CD4-positive, alpha-beta T cell treated with Interleukin-17A for 4 hours (primary cell): Measurements from ENCODE around the gene LYVE1.
A peak's percentile ranks its signal among the peaks of the same experiment; 100 is the strongest.

Experiments used
- DNase-seq: peaks from one replicate; pipeline ENCODE4 v3.0.0-alpha.2; 2020; ENCODE audit warnings: mixed read lengths

Gene LYVE1

DNA sequence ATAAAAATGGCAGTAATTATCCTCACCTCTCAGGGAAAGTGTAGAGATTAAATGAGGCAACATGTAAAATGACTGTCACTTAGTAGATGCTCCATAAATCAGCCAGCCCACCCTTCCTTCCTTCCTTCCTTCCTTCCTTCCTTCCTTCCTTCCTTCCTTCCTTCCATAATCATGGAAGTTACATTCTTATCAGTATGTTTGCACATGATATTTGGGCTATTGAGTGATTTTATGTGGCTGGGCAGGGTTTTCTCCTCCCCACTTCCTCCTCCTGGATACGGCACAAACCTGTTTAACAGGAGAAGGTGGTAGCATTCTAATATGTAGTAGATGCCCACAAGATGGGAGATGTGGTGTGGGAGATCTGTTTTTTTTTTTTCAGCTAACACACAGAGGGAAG is 11.9 kb downstream of the LYVE1 start:
- no peak for DNase-seq

- no peak for DNase-seq
Measured at GRCh38 chr11:10551845-10552352, 16.6 kb downstream of the LYVE1 start.

DNA sequence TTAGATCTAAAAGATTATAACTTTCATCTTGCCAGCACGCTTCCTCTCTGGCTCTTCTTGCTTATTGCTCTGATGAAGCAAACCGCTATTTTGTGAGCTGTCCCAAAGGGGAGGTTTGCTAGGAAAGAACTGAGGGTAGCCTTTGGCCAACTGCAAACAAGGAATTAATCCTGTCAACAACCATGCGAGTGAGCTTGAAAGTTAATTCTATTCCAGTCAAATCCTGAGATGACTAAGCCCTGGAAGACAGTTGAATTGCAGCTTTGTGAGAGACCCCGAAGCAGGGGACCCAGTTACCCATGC is 17.2 kb downstream of the LYVE1 start:
- no peak for DNase-seq

- DNase-seq = no peak
Measured at GRCh38 chr11:10550503-10551289, 17.8 kb downstream of the LYVE1 start.

- no peak for DNase-seq
Measured at GRCh38 chr11:10544491-10545465, 23.7 kb downstream of the LYVE1 start.

GRCh38 chr11:10543782-10544181 is 24.7 kb downstream of the LYVE1 start:
- no peak for DNase-seq

GRCh38 chr11:10542776-10543175 is 25.7 kb downstream of the LYVE1 start:
- no peak for DNase-seq

DNA sequence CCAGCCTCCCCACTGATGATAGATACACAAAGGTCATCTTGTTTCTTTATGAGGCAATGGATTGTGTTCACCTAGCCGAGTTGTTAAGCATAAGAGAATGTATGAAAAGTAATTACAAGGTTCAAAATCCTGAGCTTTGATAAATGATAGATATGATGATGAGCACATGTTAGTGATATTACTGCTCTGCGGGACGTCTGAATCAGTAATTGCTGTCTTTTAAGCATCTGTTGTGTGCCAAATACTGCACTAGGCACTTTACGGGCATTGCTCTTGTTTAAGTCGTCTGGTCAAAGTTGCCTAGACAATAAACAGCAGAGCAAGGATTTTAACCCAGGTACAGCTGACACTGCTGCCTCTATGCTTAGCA is 26.9 kb downstream of the LYVE1 start:
- DNase-seq = no peak

DNA sequence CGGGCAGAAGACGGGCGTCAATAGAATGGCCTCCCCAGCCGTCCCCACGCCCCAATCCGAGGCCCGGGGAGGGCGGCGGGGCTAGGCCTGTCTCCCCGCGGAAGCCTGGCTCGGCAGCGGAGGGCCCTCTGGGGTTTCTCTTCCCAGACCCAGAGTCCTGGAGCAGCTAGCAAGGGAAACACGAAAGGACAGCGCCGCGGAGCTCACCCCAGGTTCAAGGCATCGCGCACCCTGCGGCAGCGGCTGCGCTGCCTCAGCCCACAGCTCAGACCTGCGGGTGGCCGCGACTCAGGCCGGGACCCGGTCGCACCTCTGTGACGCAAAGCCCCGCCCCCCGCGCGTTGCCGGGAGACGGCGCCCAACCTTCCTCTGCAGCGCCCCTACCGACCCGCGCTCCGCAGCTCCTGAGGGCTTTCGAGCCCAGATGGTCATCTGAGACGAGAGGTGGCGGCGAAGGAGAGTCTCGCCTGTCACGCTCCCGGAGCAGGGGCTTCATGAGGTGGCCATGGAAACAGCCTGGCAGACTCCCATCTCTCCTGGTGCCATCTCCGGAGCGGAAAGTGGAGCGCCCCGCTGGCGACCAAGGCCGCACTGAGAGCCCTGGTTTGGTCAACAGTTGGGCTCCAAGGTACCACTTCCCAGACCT is 27.4 kb downstream of the LYVE1 start, which contains the start of gene RNF141:
Gene RNF141 (minus strand): TSS at position 273 of the 646 bp plus-strand sequence. CDS start 7,029 bp downstream, outside the sequence.
- DNase-seq = peak; percentile 98

DNA sequence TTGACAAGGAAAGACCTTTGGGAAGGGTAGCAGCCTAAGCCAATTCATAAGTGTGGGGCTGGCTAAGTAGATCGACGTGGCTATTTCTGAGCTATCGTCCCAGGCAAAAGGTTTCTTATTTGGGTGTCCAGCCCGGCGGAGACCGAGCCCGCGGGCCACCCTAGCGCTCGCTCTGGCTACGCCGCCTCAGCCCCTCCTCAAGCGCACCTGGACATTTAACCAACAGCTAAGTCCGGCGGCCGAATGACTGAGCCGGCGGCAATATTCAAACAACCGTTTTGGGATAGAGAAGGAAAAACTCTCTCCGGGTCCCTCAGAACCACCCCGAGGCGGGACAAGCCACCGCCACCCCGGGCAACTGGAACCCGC is 27.9 kb downstream of the LYVE1 start:
- no peak for DNase-seq

DNA sequence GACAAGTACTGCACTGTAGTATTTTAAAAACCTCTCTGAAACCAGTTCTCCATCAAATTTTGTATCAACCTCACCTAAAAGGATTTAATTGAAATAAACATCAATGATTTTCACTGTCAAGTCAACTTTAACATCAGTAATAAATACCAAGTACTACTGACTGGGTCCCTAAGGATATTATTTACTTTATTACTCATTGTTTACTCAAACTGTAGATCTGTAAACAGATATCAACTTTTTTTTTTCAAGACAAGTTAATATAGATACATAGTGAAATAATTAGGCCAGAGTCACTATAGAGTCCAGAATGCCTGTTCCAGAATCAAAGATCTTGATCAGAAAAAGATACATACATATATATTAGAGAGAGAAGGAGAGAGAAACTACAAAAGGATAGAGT is 29.1 kb downstream of the LYVE1 start:
- no peak for DNase-seq

DNA sequence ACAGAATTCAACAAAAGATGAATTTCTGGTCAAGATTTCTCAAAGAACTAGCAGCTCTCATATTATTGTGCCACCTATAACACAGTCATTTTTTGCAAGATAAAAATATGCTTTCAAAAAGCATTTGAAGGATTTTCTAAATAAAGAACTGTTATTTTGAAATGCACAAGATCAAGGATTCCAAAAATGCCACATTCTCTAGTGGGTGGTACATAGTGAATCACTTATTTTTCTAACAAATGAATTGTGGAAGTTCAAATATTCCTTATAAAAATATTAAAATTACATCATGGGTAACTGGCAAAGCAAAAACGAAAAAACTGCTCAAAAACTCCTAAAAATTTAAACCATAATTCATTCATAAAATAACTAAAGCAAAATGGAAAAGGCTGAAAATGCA is 29.5 kb downstream of the LYVE1 start:
- DNase-seq = no peak

GRCh38 chr11:10537600-10537999 is 30.9 kb downstream of the LYVE1 start:
- no peak for DNase-seq

- DNase-seq = no peak
Measured at GRCh38 chr11:10534316-10534715, 34.1 kb downstream of the LYVE1 start.

- DNase-seq = no peak
Measured at GRCh38 chr11:10533323-10533722, 35.1 kb downstream of the LYVE1 start.

GRCh38 chr11:10532526-10532925 is 35.9 kb downstream of the LYVE1 start:
- no peak for DNase-seq

DNA sequence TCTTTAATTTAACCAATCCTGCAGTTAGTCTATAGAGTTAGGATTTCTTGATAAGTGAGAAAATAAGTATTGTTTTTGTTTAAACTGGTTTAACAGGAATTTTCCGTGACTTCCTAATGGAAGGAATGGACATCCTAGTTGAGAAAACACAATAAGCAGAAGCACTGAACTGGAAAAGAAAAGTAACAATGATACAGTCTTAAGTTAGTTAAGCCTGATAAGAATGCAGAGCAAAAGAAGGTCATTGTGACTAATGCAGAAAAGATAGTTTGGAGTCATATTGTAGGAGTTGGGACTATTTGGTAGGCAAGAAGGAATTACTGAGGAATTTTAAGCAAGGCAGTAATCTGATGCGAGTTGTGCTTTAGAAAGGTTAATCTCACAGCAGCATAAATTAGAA is 39.2 kb downstream of the LYVE1 start:
- DNase-seq = no peak

DNA sequence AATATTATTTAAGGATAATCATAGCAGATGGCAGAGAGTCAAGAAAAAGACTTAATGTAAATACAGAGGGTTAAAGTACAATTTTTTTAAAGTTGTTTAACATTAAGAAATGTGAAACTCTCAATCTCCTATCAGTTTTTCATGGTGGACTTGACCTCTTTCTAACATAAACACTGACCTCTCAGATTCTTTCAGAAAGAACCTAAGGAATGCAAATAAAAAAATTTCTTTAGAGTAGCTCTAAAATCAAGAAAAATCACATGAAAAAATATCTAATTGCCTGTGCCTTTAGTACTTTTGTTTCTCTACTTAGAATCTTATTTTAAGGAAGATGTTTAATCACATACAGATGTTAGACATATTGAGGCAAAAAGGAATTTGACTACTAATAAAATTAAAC is 40.3 kb downstream of the LYVE1 start:
- no peak for DNase-seq

DNA sequence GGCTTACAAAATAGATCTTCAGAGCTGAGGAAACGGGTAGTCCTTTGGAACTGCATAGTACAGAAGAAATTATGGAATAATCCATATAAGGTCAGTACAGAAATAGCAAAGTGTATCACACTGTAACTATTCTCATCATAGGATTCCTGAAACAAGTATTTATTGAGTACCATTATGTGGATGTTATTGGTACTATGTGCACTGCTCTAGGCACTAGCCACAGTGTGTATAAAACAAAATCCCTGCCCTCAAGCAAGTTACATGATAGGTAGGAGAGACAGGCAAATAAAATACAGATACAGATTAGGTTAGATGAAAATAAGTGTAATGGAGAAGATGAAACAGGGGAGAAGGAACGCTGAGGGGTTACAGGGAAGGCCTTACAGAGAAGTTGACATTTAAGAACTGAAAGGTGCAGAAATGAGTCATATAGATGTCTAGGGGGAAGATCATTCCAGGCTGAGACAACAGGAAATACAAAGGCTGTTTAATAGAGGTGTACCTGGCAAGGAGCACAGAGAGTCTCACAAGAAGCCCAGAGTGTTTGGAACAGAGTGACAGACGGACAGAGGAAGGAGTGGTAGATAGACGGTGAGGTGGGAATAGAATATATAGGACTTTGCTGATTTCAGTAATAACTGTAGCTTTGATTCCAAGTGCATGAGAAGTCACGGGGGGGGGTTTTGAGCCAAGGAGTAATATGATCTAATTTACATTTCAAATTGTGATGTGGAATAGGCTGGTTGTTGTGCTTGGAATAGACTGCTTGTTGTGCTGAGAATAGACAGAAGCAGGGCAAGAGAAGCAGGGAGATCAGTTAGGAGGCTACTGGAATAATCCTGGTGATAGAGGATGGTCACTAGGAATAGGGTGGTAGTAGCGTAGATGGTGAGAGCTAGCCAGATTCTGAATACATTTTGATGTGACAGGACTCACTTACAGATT is 41.2 kb downstream of the LYVE1 start:
- peak; percentile 11 for DNase-seq

DNA sequence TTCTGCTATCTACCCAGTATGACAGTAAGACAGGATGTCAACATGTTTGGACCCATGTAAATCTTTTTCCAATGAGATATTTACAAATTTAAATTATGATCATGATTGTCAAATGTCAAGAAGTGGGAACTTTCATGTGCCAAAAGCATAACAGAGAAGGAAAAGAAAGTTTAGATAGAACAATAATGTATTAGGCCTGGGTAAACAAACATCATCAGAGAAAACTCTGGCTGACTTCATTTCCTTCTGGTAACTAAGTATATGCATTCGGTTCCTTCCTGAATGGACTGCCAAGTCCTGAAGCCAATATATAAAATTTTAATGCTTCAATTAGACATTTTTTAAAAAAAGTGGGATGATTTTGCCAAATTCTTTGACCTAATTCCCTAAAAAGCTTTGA is 44.0 kb downstream of the LYVE1 start:
- no peak for DNase-seq

- DNase-seq = no peak
Measured at GRCh38 chr11:10522921-10523320, 45.5 kb downstream of the LYVE1 start.

GRCh38 chr11:10522276-10522675 is 46.2 kb downstream of the LYVE1 start:
- no peak for DNase-seq
